Mesothelial cell of epicardium (in vitro differentiated cells): Measurements from ENCODE around the gene SYNE1. TPM values are rescaled to one million over a fixed set of nuclear protein-coding genes. Genes with fewer than 3 reads are reported as not detected.

ENCODE experiments used
- DNase-seq, 2 experiments: peaks; one replicate each; pipeline ENCODE4 v3.0.0; 2021; ENCODE audit warnings: low spot score in 2 of 2; ENCODE audit not compliant: unreplicated experiment in 2 of 2
- H3K27ac Mint-ChIP-seq: 2 replicates; pipeline ENCODE4 v1.8.0; 2021; ENCODE audit warnings: mixed read lengths
- H3K27me3 Mint-ChIP-seq: 2 replicates; pipeline ENCODE4 v1.8.0; 2021; ENCODE audit warnings: low read depth, mixed read lengths
- H3K36me3 Mint-ChIP-seq: 2 replicates; pipeline ENCODE4 v1.8.0; 2021; ENCODE audit warnings: mixed read lengths
- H3K4me1 Mint-ChIP-seq: 2 replicates; pipeline ENCODE4 v1.8.0; 2021; ENCODE audit warnings: mixed read lengths
- H3K4me3 Mint-ChIP-seq: 2 replicates; pipeline ENCODE4 v1.8.0; 2021; ENCODE audit warnings: mild to moderate bottlenecking, moderate library complexity, mixed read lengths
- H3K9me3 Mint-ChIP-seq: 2 replicates; pipeline ENCODE4 v1.8.0; 2021; ENCODE audit warnings: mixed read lengths
- total RNA-seq: library from RNA; stranded (reverse); gene quantifications from 3 replicates; pipeline ENCODE4 v1.2.1, GENCODE V29; 2021
- TF ChIP-seq, protein P1 (sequence below): fragments of 200-600 bp; sonication (generic); IDR thresholded peaks from one replicate; pipeline ENCODE4 v1.5.0; 2021; ENCODE audit warnings: antibody characterized with exemption; ENCODE audit not compliant: unreplicated experiment

Gene SYNE1
- total RNA-seq, 1 donor from 2014 or later = 60.5 TPM

DNA sequence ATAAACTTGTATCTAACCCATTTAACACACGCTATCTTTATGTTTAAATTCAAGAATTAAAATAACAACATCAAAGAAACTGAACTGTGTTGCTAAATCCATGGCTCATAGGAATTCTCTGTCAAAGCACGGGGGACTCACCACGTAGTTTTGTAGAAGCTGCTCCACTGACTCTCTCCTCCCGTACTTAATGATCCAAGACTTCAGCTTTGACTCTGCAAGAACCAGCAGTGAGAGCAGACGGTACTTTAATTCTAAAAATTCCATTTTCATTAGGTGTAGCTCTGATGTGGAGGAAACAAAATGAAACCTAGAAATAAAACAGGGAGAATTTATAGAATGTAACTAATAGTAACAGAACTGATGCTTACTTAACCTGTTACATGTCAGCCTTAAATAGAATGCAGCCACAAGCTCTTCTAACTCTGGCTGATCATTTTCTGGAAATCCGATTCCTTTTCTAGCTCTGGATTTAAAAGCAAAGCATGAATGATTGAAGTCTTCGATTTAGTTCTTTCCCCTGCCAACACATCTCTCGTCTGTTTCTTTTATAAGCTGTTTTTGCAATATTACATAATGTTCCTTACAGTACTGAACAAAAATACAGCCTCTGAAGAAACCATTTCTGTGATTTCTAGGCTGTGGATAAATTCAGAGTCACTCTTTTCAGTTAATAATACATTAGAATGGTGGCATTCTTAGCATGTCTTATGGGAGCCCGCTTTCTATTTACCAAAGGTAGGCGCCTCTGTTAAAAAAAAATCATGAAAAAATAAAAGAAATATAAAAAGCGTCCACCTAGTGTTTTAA, 165.5 kb downstream of the SYNE1 start:
- Mint-ChIP-seq H3K9me3 (peaks cover 4% of the 10 kb centered on the region), H3K27me3 (no peaks in the 10 kb centered on the region), H3K36me3 (no peaks in the 10 kb centered on the region), H3K4me3 (peak overlapping the region; percentile 13), H3K4me1 (peaks cover 6% of the 10 kb centered on the region), H3K27ac (peak overlapping the region; percentile 4)
- no peak for DNase-seq
- TF ChIP-seq, protein P1, sequence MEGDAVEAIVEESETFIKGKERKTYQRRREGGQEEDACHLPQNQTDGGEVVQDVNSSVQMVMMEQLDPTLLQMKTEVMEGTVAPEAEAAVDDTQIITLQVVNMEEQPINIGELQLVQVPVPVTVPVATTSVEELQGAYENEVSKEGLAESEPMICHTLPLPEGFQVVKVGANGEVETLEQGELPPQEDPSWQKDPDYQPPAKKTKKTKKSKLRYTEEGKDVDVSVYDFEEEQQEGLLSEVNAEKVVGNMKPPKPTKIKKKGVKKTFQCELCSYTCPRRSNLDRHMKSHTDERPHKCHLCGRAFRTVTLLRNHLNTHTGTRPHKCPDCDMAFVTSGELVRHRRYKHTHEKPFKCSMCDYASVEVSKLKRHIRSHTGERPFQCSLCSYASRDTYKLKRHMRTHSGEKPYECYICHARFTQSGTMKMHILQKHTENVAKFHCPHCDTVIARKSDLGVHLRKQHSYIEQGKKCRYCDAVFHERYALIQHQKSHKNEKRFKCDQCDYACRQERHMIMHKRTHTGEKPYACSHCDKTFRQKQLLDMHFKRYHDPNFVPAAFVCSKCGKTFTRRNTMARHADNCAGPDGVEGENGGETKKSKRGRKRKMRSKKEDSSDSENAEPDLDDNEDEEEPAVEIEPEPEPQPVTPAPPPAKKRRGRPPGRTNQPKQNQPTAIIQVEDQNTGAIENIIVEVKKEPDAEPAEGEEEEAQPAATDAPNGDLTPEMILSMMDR = no peak

DNA sequence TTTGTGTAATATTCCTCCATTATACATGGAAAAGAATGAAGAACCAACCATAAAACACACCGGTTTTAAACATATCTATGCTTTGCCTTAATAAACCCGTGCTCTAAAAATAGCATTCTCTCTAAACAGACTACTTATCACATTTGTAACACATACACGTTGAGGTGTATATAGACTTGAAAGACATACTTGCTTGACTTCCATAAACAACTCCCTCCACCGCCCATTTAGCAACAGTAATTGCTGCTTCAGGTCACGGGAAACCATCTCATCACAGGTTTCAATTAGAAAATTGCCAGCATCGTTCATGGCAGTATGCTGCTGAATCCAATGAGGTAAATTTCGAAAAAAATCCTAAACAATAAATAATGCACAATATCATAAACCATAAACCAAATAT, 174.0 kb downstream of the SYNE1 start:
- H3K27ac Mint-ChIP-seq = no peak overlapping the region
- no peak for DNase-seq
- no peaks in the 10 kb centered on the region for H3K9me3 Mint-ChIP-seq
- no peak overlapping the region for H3K4me3 Mint-ChIP-seq
- TF ChIP-seq, protein P1 = no peak
- H3K27me3 Mint-ChIP-seq = peaks cover 10% of the 10 kb centered on the region
- H3K4me1 Mint-ChIP-seq = no peaks in the 10 kb centered on the region
- H3K36me3 Mint-ChIP-seq = no peaks in the 10 kb centered on the region

DNA sequence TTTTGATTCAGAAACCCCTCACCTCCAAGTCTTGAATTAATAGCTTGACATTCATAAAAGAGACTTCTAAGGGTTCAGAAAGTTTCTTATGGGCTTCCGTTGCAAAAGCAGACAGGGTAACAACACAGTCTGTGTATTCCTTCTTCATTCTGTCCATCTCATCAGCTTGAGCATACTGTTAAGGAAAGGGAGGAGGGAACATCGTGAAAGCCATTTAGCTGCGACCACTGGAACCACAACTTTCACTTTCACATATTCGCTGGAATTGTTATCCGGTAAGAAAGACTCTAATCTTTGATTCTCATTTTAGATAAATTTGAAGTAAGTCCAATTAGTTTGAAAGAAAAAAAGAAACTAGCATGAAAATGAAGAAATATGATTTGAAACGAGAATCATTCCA, 174.4 kb downstream of the SYNE1 start:
- Mint-ChIP-seq H3K27ac (no peak overlapping the region), H3K4me1 (no peaks in the 10 kb centered on the region), H3K9me3 (no peaks in the 10 kb centered on the region), H3K4me3 (no peak overlapping the region), H3K27me3 (peaks cover 10% of the 10 kb centered on the region), H3K36me3 (no peaks in the 10 kb centered on the region)
- no peak for DNase-seq
- TF ChIP-seq, protein P1 = no peak

DNA sequence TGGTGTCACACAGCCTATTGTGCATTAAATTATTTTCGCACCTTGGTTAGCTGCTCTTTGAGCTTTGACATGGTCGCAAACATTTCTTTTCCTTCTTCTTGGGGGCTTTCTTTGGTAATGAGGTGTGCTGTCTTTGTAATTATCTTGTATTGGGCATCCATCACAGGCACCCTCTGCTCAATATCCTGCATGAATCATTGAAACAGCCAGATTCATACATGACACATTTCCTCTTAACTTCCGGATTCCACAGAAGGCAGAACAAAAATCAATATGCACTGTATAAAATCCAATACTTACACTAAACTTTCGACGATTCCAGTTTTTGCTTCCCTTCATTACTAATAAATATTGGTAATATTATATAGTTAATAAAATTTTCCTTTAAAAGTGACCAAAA, 175.6 kb downstream of the SYNE1 start:
- Mint-ChIP-seq H3K27me3 (peaks cover 10% of the 10 kb centered on the region), H3K27ac (no peak overlapping the region), H3K9me3 (no peaks in the 10 kb centered on the region), H3K36me3 (no peaks in the 10 kb centered on the region), H3K4me3 (no peak overlapping the region), H3K4me1 (no peaks in the 10 kb centered on the region)
- TF ChIP-seq, protein P1 = no peak
- DNase-seq = no peak

DNA sequence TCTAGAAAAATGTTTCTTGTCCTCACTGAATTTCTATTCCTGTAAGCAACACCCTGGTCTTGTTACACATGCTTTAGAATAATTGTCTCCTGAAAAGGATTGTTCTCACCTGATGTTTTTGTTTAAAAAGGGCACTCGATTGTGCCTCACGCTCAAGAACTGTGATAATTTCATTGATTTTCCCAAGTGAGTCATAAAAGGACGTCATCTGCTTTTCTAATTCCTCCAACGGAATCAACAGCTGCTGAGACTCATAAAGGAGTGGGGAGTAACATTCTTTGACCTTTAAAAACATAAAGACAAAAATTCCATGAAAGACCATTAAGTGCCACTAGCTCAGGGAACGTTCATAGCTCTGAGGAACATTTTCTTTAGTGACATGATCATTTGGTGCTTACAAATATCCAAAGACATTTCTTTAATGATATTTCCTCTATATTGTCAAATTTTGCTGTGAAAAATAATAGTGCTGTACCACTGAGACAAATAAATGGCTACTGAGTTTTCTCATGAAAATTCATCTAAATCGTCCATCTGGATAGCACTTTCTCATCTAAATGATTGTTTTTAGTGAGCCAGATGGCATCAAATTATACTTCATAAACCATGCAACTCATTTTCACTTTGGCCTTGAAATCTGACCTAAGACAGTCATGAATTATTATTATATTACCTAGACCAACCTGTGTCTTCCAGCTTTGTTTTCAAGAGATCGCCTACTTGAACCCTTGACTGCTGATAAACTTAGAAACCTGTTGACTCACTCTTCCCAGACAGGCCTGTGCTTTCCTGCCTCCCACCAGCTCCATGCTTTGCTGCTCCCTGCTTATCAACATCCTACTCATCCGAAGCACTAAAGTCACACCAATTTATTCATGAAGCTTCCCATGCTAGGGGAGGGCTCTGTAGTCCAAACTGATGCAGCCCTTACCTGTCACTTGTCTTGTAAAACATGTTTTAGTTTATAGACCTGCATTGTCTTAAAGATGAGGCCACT, 178.2 kb downstream of the SYNE1 start:
- H3K27ac Mint-ChIP-seq = no peak overlapping the region
- TF ChIP-seq, protein P1 = no peak
- H3K9me3 Mint-ChIP-seq = no peaks in the 10 kb centered on the region
- no peak overlapping the region for H3K4me3 Mint-ChIP-seq
- peaks cover 11% of the 10 kb centered on the region for H3K27me3 Mint-ChIP-seq
- no peak for DNase-seq
- H3K36me3 Mint-ChIP-seq = no peaks in the 10 kb centered on the region
- H3K4me1 Mint-ChIP-seq = no peaks in the 10 kb centered on the region
